Measurements from ENCODE around the gene CUL3. TPM values are rescaled to one million over a fixed set of nuclear protein-coding genes. Genes with fewer than 3 reads are reported as not detected.

The CUL3 gene
- total and polyA plus RNA-seq, 2 of the 8 experiments (the other 6 are each of a cell fraction or from before 2014, with no cell fraction given) = 28.5 to 113 TPM

GRCh38 chr2:224543939-224544338 lies 41.2 kb downstream of the CUL3 start:
- H2BK12ac ChIP-seq (ENCODE audit: low read depth, low read length) = no peak overlapping the region
- H3K4me3 ChIP-seq (ENCODE audit: extremely low read depth in 1 of 4, insufficient read depth in 2 of 4, low read depth in 3 of 4, low read length in 4 of 4) = no peak overlapping the region
- no peak overlapping the region for H3K18ac ChIP-seq (ENCODE audit: extremely low read depth, low read length)
- H3K79me1 ChIP-seq (ENCODE audit: low read depth, low read length) = peaks cover 6% of the 10 kb centered on the region
- H2BK15ac ChIP-seq (ENCODE audit: low read length) = no peak overlapping the region
- no peak overlapping the region for H4K91ac ChIP-seq (replicated peaks; ENCODE audit: insufficient read length, low read length)
- POLR2A ChIA-PET (ENCODE audit: partially characterized antibody) = no interaction called here
- peaks cover 3 to 100% of the 10 kb centered on the region in 2 experiments; a peak in 3 of 4 replicates for H3K79me2 ChIP-seq (ENCODE audit: control insufficient read depth in 1 of 2, insufficient read depth in 2 of 2, low read length in 2 of 2)
- no peak overlapping the region for H2BK20ac ChIP-seq (ENCODE audit: low read length)
- no peak overlapping the region for H2AK5ac ChIP-seq (ENCODE audit: low read depth, low read length)
- no peak overlapping the region for H3K23ac ChIP-seq (ENCODE audit: insufficient read length)
- H4K8ac ChIP-seq (ENCODE audit: extremely low read depth, insufficient read depth, low read length) = no peak overlapping the region
- H2BK120ac ChIP-seq (replicated peaks; ENCODE audit: low read depth, low read length) = no peak overlapping the region
- no peak overlapping the region for H3K56ac ChIP-seq (replicated peaks; ENCODE audit: insufficient read length, low read depth, low read length)
- H3K23me2 ChIP-seq (ENCODE audit: low read depth, low read length) = no peaks in the 10 kb centered on the region
- H3K27me3 ChIP-seq (replicated peaks in 1 of 4; ENCODE audit: control insufficient read depth in 3 of 4, extremely low read depth in 1 of 4, insufficient read depth in 3 of 4, low read length in 3 of 4) = no peaks in the 10 kb centered on the region
- H3K4ac ChIP-seq (replicated peaks; ENCODE audit: insufficient read length, low read depth, low read length) = no peak overlapping the region
- peaks cover 0 to 10% (median 0%) of the 10 kb centered on the region in 4 experiments; a peak in 2 of 7 replicates for H3K4me1 ChIP-seq (replicated peaks in 1 of 4; ENCODE audit: control insufficient read depth in 3 of 4, insufficient read depth in 4 of 4, low read length in 3 of 4)
- no peak overlapping the region for H4K5ac ChIP-seq (ENCODE audit: insufficient read length, low read depth, low read length)
- CTCF ChIA-PET (ENCODE audit: partially characterized antibody) = interaction anchor here (0.7 kb wide), 1 partner anchor 43 kb away, joined by 4 read pairs; no protein-coding TSS in a partner anchor
- no peak overlapping the region for H3K14ac ChIP-seq (ENCODE audit: insufficient read length)
- no peak overlapping the region for H3K27ac ChIP-seq (ENCODE audit: low read depth, low read length)
- H2AFZ ChIP-seq (ENCODE audit: low read length) = no peak overlapping the region
- H3K4me2 ChIP-seq (ENCODE audit: insufficient read depth in 1 of 2, low read depth in 2 of 2, low read length in 2 of 2) = no peak overlapping the region
- H3K9me3 ChIP-seq (ENCODE audit: insufficient read depth in 2 of 2, low read depth in 1 of 2, low read length in 1 of 2) = no peaks in the 10 kb centered on the region
- peaks cover 0 to 15% (median 0%) of the 10 kb centered on the region in 4 experiments; a peak in 3 of 8 replicates for H3K36me3 ChIP-seq (ENCODE audit: control insufficient read depth in 2 of 4, insufficient read depth in 4 of 4, low read length in 3 of 4)
- FAIRE-seq = no peak
- H4K20me1 ChIP-seq (replicated peaks in 1 of 2; ENCODE audit: control insufficient read depth in 1 of 2, insufficient read depth in 2 of 2, low read length in 2 of 2) = peaks cover 0 to 3% of the 10 kb centered on the region in 2 experiments
- no peak overlapping the region for H3K9ac ChIP-seq (replicated peaks in 1 of 4; ENCODE audit: extremely low read depth in 1 of 4, low read depth in 3 of 4, low read length in 3 of 4)
- no peak for DNase-seq (ENCODE audit: low read depth in 1 of 2, low spot score in 2 of 2)
- H2BK5ac ChIP-seq (ENCODE audit: low read depth, low read length) = no peak overlapping the region
- TF ChIP-seq JUND (IDR thresholded peaks at IDR 0.05; ENCODE audit: low read length) (no peak), SIN3A (conservative IDR thresholded peaks at IDR 0.05 in 1 of 2, IDR thresholded peaks at IDR 0.05 in 1 of 2; ENCODE audit: low read depth in 1 of 2, low read length in 2 of 2) (no peak), USF2 (IDR thresholded peaks at IDR 0.05; ENCODE audit: low read length) (no peak), ATF3 (IDR thresholded peaks at IDR 0.05; ENCODE audit: insufficient read depth, low read depth, low read length) (no peak), RAD21 (IDR thresholded peaks at IDR 0.05 in 1 of 2, conservative IDR thresholded peaks at IDR 0.05 in 1 of 2; ENCODE audit: low read depth in 2 of 2, low read length in 2 of 2) (no peak), MAX (IDR thresholded peaks at IDR 0.05) (no peak), JUN (IDR thresholded peaks at IDR 0.05; ENCODE audit: low read depth, low read length) (no peak), ASH2L (IDR thresholded peaks at IDR 0.05; ENCODE audit: low read length) (no peak), RNF2 (IDR thresholded peaks at IDR 0.05; ENCODE audit: borderline replicate concordance, low read depth, low read length, missing control alignments, poor library complexity, severe bottlenecking) (no peak), RXRA (IDR thresholded peaks at IDR 0.05; ENCODE audit: insufficient read depth, low read depth, low read length) (no peak), GTF2F1 (IDR thresholded peaks at IDR 0.05; ENCODE audit: borderline replicate concordance, low read depth, low read length) (no peak)

All from H1 (cell line).